Measurements from ENCODE around the gene IRF4.
"Not testable (repeated sequence)": the region's sequence is repeated elsewhere in the genome, so short reads cannot be mapped to it uniquely, and the experiment has no call there.

The IRF4 gene

DNA sequence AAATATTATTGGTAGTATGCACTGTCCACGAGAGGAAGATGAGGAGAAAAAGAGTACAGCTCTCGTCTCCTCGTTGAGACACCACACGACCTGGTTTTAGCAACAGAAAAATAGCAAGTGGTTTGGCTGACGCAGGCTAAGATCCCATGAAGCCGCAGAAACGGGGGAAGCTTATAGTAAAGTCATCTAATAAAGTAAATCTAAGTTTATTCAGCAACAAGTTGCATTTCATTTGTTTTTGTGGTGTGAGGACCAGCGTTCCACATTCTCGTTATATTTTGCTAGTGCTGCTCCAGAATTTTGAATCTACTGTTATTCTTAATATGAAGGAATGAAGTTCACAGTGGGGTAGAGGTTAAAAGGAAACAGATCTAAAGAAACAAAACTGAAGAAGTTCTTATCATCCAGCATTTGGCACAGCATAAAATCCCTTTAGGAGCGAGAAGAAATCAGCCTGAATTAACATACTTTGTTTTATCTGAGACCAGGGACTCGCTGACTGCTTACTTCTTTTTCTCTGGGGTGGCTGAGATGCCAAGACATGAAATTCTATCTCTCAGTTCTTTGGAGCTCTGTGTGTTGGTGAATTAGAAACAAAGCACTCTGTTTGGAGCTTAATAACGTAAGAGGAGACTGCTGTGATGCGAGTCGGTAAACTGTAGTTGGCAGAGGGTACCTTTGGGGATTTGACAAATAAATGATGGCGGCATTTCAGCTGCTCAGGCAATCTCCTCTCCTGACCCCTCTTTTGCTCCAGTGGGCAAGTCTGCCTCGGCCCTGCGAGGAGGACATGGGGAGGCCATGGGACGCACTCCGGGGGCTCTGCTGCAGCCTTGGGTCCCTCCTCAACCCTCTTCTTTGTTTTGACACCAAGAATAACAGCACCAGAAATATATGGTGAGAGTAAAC is 24.9 kb upstream of the IRF4 start:
- DNase-seq, result no peak

DNA sequence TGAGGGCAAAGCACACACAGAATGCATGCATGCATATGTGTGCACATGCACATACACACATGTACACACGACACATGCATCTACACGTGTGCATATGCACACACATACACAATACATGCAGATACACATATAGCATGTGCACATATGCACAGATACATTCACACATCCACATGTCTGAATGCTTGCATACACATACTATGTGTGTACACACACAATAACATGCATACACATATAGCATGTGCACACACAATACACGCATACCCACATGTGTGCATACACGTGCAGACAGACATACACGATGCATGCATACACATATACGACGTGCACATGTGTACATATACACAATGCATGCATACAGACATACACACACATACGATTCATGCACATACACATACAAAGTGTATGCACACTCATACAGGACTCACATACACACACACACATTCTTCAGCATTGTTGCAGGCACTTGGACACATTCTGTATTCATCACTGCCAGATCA is 24.2 kb upstream of the IRF4 start:
- DNase-seq, result no peak

DNA sequence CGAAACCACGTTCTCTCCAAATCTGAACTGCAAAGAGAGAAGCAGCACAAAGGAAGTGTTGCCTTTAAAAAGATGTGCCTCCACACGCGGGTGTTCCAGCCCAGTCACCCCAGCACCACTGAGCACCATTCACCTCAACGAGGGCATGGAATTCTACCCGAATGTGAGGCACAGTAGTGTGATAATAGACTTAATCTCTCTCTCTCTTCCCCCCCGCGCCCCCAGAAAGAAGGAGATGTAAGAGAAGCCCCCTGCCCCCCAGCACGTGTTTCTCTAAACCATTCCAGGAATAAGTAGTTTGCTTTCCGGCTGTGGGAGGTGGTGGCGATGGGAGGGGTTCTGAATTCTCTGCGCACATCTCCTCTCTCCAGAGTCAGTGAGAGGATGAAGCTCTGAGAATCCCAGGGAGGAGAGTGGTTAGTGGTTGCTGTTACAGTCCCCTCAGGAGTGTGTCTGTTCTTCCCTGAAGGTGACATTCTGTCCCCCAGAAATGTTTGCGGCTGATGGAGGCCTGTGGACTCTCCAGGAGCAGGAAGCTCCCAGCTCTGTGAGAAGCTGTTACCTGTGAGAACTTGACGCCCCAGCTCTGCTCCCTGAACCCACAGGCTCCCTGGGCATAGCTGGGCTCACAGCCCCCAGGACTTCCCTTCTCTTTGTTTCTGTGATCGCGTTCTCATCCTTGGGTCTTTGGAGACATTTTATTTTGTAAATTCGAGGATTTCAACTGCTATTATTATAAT is 23.5 kb upstream of the IRF4 start:
- no peak for DNase-seq

DNA sequence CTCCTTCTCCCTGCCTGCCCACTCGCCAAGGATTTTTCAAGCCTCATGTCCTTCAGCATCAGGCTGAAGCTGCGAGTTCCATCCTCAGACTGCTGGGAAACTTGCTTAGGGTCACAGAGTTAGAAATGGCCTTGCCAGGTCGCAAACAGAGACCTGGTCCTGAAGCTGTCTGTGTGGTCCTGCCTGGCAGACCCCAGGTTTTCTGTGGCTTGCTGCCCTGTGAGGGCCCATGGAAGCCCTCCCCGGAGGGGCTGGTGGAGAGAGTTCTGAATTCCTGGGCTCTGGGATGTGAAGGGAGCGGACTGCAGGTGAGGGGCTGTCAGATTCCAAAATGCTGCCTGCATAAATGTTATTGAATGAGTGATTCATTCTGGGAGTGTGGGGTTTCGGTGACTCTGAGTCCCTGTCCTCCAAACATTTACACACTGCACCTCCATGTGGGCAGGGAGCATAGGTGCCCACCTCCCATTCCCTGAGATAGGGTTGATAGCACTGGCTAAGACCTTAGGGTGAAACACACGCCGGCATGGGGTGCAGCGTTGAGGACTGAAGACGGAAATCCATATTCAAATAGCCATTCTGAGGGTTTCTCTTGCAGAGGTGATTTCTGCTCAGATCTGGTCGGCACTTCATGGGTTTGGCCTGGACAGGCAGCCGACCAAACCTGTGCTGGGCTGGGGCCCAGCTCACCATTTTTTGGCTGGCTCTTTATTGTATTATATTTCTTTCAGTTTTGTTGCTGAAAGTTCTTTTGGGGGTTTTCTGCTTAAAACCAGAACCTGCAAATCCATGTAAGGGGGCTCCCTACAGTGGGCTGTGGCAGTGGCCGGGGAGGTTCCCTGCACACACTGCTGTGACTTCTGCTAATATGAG is 21.8 kb upstream of the IRF4 start:
- DNase-seq, result no peak

DNA sequence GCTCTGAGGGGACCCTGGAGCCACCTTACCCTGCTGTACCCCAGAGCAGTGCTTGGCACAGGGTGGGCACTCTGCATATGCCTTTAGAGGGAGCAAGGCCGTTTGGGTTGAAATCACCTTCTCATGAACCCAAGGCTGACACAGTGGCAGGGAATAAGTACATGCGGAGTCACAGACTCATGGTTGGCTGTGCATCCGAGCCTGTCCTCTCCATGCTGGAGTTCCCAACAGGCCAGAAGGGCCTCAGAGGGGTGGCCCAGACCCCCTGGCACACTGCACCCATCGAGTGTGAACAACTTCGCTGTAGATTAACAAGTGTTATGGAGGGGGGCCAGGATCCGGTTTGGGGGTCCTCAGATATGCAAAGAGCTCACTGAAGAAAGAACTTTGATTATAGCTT is 21.0 kb upstream of the IRF4 start:
- DNase-seq, result no peak

DNA sequence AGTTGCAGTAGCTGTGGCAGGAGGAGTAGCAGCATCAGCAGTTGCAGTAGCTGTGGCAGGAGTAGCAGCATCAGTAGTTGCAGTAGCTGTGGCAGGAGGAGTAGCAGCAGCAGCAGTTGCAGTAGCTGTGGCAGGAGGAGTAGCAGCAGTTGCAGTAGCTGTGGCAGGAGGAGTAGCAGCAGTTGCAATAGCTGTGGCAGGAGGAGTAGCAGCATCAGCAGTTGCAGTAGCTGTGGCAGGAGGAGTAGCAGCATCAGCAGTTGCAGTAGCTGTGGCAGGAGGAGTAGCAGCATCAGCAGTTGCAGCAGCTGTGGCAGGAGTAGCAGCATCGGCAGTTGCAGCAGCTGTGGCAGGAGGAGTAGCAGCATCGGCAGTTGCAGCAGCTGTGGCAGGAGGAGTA is 19.7 kb upstream of the IRF4 start:
- not testable (repeated sequence) for DNase-seq

DNA sequence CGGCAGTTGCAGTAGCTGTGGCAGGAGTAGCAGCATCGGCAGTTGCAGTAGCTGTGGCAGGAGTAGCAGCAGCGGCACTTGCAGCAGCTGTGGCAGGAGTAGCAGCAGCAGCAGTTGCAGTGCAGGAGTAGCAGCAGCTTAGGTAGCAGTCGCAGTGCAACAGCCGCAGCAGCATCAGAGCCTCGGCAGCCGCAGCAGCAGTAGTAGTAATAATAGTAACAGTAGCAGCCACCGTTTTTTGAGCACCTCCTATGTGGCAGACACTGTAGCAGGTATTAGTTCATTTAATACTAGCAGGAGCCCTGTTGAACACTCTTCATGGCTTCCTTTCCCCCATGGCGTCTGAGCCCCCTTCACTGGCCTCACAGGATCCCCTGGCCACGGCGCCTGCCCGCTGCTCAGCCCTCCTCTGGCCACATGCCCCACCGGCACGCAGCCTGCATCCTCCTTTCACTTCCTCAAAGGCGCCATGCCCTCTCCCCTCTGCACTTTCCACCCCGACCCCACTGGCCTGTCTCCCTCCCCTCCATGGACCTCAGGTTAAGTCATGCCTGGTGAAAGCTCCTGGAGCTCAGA is 19.1 kb upstream of the IRF4 start:
- DNase-seq, result no peak

DNA sequence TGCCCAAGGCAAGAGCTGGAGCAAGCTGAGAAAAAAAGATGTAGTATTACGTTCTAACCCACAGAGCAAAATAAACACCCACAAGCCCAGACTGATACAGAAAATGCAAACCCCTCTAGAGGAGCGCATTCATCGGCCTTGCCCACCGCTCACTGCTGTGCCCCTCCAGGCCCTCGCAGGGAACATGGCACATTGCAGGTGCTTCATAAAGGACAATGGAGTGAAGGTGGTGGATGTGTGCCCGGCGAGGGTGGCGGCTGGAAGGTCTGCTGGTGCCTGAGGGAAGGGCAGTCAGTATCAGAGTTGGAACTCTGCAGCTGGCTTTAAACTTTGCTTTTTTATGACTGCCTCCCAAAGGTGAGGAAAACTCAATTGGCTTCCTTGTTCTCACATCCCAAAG is 18.5 kb upstream of the IRF4 start:
- DNase-seq, result no peak

DNA sequence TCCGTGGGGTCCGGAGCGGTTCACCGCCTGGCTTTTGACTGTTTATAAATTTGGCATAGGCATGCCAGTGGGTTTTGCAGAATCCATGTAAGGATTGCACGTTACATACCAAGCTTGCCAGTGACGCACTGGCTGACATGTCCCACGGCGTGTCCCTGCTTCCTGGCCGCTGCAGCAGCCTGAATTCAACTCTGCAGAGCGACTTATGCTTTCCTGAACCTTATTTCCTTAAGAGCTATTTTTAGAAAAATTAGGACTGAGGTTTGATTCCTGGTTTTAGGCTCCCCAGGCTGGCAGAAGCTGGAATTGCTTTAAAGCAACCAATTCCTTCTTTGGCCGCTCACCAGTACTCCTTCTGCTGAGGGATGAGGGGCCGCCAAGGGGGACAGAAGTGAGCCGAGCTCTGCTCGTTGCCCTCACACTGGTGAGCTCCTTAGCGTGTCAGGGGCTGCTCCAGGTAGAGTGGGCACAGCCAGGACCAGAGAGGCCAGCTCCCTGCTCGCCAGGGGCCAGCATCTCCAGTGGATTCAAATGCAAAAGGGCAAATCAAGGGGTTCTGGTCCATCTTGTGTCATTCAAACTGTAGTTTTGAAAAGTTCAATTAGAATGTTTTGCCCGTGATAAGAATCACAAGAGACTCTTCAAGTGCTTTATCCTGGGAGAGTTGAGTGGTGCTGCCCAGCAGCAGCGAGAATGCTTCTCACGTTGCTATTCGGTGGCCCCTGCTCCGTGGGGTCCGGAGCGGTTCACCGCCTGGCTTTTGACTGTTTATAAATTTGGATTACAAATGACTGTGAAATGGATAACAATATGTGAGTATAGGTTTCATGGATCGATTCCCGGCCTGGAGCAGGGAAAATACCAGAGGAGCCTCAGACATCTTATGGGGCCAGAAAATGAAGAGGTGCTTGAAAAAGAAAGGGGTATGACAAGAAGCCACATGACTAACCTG is 17.5 kb upstream of the IRF4 start:
- DNase-seq, result no peak

DNA sequence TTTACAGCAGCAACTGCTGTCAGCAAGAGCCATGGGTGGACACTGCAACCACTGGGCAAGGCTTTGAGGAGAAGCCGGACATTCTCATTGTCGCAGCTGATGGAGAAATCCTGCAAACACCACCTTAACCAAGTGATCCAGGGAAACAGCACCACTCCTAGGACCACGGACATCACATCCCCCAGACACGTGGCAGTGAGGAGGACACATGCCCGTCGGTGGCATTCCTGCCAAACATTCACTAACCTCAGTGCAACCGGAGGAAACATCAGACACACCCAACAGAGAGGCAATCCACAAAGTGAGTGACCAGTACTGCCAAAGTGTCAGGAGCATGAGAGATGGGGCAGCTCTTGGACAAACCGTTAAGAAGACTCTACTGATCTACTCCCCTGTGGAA is 16.6 kb upstream of the IRF4 start:
- no peak for DNase-seq

DNA sequence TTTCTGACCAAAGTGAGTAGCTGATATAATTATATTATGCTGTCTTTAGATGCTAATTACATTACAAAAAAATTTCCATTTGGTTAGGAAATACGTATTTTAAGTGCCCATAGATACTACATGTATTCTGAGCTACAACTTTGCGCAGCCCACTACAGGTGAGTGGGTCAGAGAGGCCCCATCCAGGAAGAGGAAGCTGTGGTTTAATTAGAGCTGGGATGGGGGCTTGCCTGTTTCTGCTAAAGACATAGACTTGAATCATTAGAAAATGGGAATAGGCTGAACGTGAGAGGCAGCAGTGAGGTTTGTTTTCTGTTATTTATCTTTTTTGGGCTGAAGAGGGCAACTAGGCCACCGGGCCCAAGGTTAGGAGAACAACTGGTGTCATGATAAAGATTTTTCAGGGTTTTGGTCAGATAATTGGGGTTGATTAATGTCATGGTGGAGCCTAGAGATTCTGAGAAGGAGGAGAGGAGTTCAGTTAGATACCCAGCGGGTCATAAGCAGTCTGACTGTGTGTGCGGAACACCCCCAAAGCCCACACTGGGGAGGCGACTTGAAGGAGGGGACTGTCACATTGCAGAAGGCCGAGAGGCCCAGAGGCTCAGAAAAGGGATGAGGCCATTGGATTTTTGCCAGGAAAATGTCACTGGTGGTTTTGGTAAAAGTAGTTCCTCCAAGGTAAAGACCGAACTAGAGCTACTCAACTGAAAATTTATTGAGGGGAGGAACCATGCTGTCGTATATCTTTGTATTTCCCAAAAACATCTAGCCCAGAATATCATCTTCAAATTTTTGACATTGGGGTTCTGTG is 14.5 kb upstream of the IRF4 start:
- DNase-seq, result no peak

DNA sequence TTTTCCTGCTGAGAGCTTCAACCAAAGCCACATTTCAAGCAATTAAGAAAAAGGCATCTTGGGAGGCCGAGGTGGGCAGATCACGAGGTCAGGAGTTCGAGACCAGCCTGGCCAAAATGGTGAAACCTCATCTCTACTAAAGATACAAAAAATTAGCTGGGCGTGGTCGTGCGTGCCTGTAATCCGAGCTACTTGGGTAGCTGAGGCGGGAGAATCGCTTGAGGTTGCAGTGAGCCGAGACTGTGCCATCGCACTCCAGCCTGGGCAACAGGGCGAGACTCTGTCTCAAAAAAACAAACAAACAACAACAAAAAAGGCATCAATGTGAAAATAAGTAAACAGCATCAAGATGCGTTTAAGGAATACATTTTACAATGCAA is 13.9 kb upstream of the IRF4 start:
- not testable (repeated sequence) for DNase-seq

DNA sequence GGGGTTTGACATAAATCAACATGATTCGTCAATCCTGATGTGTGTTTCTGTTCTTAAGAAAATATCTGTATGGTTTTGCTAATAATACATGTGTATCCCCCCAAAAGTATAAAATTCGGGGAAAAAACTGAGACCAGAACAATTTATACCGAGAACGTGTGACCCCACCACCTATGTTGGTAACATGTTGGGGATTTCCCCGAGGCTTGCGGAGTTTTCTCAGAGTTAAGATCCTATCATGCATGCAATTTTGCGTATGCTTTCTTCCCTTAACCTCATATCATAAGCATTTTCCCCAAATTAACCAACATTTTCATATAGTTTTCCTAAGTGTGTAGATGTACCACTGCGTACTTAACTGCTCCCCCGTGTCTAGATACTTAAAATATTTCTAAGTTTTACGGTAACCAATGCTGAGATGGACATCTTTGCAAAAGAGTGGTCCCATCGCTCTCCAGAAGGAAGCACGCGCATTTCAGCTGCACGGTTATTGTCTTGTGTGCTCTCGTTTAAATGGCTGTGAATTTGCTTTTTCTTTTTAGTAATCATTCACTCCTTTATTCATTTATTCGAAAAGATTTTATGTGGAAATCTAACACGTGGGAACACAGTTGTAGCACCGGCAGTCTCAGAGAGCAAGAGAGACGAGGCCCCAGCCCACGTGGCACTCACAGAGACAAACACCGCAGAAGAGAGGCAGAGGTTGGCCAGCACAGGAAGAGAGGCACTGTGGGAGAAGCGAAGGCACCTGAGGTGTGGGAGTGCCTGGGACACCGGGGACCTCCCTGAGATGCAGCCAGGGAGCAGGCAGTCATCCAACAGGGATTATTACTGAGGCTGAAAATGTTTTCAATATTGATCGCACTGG is 13.2 kb upstream of the IRF4 start:
- no peak for DNase-seq

DNA sequence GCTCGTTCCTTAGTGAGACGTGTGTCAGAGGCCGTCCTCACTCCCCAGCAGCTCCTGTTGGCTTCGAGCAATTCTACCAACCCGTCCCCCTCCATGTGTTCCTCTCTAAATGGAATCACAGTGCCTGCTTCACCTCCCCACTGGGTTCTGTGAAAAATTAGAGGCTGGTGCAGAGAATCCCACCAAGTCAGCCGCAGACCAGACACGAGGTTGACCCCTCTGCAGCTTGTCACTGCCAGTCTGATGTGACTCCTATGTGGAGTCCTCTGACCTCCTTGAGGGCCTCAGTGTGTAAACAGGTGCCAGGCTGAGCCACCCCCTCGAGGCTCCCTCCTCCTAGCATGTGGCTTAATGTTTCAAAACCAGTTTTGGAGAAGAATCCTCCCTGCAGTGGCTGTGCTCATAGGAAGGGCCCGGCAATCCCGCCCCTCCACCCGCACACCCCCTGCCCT is 12.6 kb upstream of the IRF4 start:
- no peak for DNase-seq

DNA sequence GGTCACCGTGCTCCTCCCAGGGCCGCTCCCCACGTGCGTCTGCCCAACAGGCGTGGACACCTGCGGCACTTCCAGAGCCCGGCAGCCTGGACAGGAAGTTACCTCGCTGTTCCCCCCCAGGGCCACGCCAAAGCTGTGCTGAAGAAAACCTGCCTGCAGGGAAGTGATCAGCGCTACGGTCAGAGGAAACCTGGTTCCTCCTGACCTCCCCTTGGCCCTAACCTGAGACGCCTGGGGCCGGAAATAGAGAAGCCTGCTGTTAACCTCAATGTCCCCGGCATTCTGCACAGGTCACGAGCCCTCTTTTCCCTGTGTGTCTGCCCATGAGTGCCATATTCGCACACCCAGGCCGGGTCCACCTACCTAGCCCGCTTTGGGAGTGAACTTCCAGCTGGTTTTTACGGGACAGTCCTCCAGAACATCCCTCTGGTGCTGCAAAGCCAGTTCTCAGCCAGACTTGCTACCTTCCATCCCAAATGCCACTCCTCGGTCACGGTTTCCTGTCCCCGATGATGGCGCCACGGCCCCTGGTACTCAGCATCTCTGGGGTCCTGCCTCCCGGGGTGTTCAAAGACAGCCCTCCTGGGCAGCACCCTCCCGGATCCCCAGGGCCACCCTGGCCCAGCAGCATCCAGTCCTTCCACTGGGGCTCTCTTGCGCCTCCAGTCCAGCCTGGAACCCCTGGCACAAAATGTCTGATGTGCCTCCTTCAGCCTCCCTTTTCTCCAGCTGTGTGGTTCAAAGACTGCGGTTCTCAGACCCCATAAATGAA is 12.0 kb upstream of the IRF4 start:
- DNase-seq, result no peak

DNA sequence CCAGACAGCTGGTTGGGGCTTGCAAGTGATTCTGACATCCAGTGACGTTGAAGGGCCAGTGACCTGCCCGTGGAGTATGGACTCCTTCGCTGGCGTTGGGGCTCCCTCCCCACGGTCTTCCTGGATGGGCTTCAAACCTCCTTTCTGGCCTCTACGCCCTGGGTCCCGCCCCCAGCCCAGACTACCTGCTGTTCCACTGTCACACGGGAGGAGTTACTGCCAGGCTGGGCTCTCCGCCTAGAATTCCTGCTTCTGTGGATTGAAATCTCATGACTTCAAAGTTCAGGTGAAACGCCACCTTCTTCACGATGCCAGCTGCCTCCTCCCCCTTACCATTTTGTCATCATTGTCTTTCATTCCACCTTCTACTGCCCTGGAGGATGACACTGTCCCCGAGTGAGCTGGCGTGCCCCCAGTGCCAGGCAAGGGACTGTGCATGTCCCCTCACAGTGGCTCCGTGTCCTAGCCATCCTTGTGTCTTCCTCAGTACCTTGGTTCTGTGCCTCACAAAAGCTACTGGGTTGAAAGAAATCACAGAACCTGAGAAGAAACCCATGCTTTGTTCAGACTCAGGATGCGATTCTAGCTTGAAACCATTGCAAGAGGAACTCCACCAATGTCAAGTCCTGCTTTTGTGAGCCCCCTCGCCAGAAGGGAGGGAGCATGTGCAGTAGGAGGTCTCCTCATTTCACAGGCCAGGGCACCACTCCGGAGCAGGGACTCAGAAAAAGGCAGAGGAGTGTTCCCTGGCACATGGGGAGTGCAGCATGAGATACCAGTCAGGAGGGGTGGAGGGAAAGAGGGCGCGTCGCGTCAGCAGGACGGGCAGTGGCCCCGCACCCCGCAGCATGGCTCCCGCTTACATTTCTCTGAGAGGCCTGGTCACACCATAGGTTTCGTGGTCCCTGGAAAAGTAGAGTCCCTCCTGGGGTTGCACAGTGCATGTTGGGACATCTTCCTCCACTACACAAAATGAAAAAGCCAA is 11.0 kb upstream of the IRF4 start:
- DNase-seq, result no peak

DNA sequence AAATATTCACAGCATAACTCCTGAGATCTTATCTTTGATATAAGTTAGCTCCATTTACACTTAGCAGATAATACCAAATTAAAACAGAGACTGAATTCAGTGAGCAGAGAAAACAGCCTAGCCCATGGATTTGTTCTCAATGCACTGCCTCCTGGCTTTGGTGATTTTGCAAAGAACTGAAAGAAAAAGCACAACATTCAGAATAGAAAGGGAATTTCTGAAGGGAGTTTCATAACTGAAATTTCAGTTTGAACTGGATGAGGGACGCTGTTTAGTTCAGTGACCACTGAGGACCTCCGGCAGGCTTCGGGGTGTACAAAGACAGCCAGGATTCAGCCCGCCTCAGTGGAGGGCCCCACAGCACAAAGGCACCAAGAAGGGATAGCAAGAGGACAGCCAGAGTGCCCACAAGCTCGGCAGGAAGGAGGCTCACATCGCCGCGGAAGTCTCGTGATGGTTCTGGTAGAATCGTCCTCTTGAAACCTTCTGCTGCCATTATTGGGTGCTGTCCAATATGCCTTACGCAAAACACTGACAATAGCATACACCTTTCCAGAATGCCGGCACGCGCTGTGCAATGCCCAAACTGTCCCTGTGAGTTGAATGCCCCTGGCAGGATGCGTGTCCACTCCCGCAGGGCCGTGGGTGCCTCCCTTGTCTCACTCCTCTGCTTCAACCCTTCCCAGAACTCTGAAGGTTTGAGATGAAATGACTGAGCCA is 9.7 kb upstream of the IRF4 start:
- DNase-seq, result no peak

All from NCI-H69 (cell line).